Activated CD4-positive, alpha-beta memory T cell treated with anti-CD3 and anti-CD28 coated beads for 36 hours (primary cell): ENCODE measurements around the gene RBMS2. TPM values are rescaled to one million over a fixed set of nuclear protein-coding genes. Genes with fewer than 3 reads are reported as not detected.
A peak's percentile ranks its signal among the peaks of the same experiment; 100 is the strongest.
"Not testable (repeated sequence)": the region's sequence is repeated elsewhere in the genome, so short reads cannot be mapped to it uniquely, and the experiment has no call there.

Experiments
- CTCF ChIA-PET: fragments of 350-600 bp; sonication (Branson Sonifier 250); formaldehyde crosslinking; loops from one replicate; lab custom pipeline; 2021; ENCODE audit warnings: antibody characterized with exemption, inconsistent platforms; lab: Charles Lee
- POLR2A ChIA-PET: fragments of 350-600 bp; sonication (Branson Sonifier 250); formaldehyde crosslinking; loops from one replicate; lab custom pipeline; 2021; ENCODE audit warnings: antibody characterized with exemption; lab: Charles Lee
- DNase-seq: peaks from one replicate; pipeline ENCODE4 v3.0.0-alpha.2; 2020
- H3K27ac Mint-ChIP-seq: one replicate; pipeline ENCODE4 v1.8.0; 2021; ENCODE audit warnings: mixed read lengths
- H3K27me3 Mint-ChIP-seq: one replicate; pipeline ENCODE4 v1.8.0; 2021; ENCODE audit warnings: mixed read lengths
- H3K36me3 Mint-ChIP-seq: one replicate; pipeline ENCODE4 v1.8.0; 2021; ENCODE audit warnings: mixed read lengths
- H3K4me1 Mint-ChIP-seq: one replicate; pipeline ENCODE4 v1.8.0; 2021; ENCODE audit warnings: low read depth, mixed read lengths
- H3K4me3 Mint-ChIP-seq: one replicate; pipeline ENCODE4 v1.8.0; 2021; ENCODE audit warnings: mild to moderate bottlenecking, mixed read lengths
- H3K9me3 Mint-ChIP-seq: one replicate; pipeline ENCODE4 v1.8.0; 2021; ENCODE audit warnings: mixed read lengths
- intact Hi-C: fragments of 100-400 bp; cut with micrococcal nuclease; formaldehyde crosslinking; loops from one replicate; pipeline ENCODE4 v1.15.1; 2023
- total RNA-seq, 2 experiments: library from RNA; stranded (reverse); gene quantifications; one replicate each; pipeline ENCODE4 v1.2.3, GENCODE V29; 2021

The RBMS2 gene
- total RNA-seq, 2 experiments from 2014 or later = 2.2 to 2.9 TPM

DNA sequence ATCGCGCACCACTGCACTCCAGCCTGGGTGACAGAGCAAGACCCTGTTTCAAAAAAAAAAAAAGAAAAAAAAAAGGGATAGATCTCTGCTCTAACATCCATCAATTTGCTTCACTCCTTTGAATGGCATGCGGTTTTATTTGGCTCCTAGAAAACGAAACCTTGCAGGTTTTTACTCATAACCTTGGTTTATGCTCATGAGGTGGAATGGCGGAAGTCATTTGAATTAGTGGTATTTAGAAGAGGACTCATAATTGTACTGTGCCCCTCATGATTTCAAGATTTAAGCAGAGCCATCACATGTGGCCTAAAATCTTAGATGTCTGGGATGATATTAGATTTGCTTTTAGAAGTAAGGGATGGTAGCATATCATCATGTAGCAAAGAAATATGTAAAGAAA, 29.4 kb downstream of the RBMS2 start:
- no peak overlapping the region for H3K4me3 Mint-ChIP-seq
- H3K9me3 Mint-ChIP-seq = no peaks in the 10 kb centered on the region
- POLR2A ChIA-PET = no interaction called here
- H3K27me3 Mint-ChIP-seq = no peaks in the 10 kb centered on the region
- no peak overlapping the region for H3K27ac Mint-ChIP-seq
- CTCF ChIA-PET = no interaction called here
- no peaks in the 10 kb centered on the region for H3K36me3 Mint-ChIP-seq
- DNase-seq = no peak
- intact Hi-C loops = no loop called here
- H3K4me1 Mint-ChIP-seq = no peaks in the 10 kb centered on the region

DNA sequence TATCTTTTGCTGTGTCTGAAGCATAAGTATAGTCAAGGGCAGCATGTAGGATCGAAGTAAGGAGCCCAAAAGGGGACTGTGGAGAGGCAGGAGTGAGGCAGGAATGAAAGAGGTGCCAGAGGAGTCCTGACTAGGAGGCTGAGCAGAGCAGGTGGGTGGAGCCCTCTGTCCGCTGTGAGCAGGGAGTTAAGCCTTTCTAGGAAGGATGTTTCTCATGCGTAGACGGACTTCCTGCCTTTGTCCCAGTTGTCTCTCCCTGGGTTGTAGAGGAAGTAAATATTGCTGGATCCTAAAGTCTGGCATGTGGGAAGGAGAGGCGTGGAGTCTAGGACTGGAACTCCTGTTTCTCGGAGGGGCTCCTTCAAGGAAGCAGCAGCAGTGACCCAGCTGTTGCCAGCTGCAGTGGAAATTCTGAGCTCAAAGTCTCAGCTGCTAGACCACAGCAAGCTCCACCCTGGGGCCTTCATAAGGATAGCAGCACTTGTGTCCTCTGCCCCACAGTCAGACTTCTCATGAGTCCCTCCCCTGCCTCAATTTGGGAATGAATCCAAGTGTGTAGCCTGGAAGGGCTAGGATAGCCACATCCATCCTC, 44.0 kb downstream of the RBMS2 start:
- H3K27me3 Mint-ChIP-seq = no peaks in the 10 kb centered on the region

DNA sequence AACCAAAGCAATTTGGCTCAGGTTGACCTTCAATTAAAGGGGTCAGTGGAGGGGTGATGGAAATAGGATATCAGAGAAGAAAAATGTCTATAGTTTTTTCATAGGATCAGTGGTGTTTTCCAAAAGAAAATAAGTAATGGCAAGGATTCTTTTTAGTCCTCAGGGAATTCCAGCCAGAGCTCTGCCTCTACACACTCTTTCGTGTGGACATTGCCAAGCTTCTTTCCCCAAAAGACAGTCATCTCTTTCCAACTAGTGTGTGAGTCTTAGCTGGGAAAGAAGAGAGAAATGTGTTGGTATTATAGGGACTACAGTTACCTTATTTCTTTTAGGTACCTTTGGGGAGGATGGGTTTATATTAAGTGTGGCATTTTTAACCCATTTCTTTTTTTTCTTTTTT, 46.5 kb downstream of the RBMS2 start:
- POLR2A ChIA-PET = no interaction called here
- CTCF ChIA-PET = interaction anchor here (0.6 to 4.0 kb wide), 4 partner anchors 12 to 108 kb away, joined by 3 to 32 read pairs (median 4); no protein-coding TSS in a partner anchor

More for the DNA sequence above, 44.0 kb downstream of the RBMS2 start:
- CTCF ChIA-PET = no interaction called here
- POLR2A ChIA-PET = no interaction called here
- H3K36me3 Mint-ChIP-seq = no peaks in the 10 kb centered on the region
- H3K9me3 Mint-ChIP-seq = no peaks in the 10 kb centered on the region
- intact Hi-C loops = no loop called here
- peaks cover 21% of the 10 kb centered on the region for H3K4me1 Mint-ChIP-seq
- H3K27ac Mint-ChIP-seq = no peak overlapping the region
- DNase-seq = peak; percentile 61
- peak overlapping the region; percentile 63 for H3K4me3 Mint-ChIP-seq

DNA sequence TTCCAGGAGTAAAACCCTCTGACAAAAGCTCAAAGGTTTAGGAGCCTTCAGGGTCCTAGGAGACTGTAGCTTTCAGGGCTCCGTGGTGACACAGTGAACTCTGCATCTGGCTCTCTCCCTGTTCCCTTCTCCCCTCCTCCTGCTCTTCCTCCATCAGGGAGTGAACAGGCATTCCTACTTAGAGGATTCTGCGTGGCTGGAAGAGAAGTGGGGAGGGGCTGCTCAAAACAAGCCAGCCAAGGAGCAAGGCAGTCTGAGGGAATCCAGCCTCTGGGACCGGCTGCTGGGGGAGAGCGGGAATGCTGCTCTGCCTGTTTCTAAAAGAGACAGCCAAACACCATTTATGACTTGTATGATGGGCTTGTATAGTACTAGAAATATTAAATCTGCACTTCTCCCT, 49.5 kb downstream of the RBMS2 start:
- DNase-seq = no peak
- CTCF ChIA-PET = interaction anchor here (0.8 to 4.0 kb wide), 5 partner anchors 19 to 102 kb away, joined by 3 to 32 read pairs (median 3); no protein-coding TSS in a partner anchor
- Mint-ChIP-seq H3K27ac (no peak overlapping the region), H3K9me3 (no peaks in the 10 kb centered on the region), H3K27me3 (no peaks in the 10 kb centered on the region), H3K4me1 (peaks cover 23% of the 10 kb centered on the region), H3K4me3 (no peak overlapping the region), H3K36me3 (no peaks in the 10 kb centered on the region)
- POLR2A ChIA-PET = no interaction called here
- intact Hi-C loops = no loop called here

More for the DNA sequence above, 46.5 kb downstream of the RBMS2 start:
- Mint-ChIP-seq H3K9me3 (no peaks in the 10 kb centered on the region), H3K27me3 (no peaks in the 10 kb centered on the region), H3K36me3 (no peaks in the 10 kb centered on the region), H3K4me1 (peaks cover 29% of the 10 kb centered on the region), H3K4me3 (no peak overlapping the region), H3K27ac (no peak overlapping the region)
- intact Hi-C loops = no loop called here
- no peak for DNase-seq

DNA sequence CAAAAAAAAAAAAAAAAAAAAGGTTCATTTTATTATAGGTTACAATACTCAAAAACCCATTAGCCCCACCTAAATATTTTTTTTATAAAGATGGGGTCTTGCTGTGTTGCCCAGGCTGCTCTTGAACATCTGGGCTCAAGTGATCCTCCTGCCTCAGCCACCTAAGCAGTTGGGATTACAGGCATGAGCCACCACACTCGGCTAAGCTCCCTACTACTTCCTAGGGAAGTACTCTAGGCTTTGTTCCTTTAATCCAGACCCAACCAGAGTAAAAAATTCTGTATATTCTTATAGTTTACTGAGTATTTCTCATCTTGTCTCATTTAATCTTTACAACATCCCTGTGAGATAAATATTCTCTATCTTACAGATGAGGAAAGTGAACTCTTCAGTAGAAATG, 50.7 kb downstream of the RBMS2 start:
- DNase-seq = no peak
- no peaks in the 10 kb centered on the region for H3K27me3 Mint-ChIP-seq
- peaks cover 21% of the 10 kb centered on the region for H3K4me1 Mint-ChIP-seq
- no peak overlapping the region for H3K4me3 Mint-ChIP-seq
- no peaks in the 10 kb centered on the region for H3K36me3 Mint-ChIP-seq
- CTCF ChIA-PET = interaction anchor here (2.7 kb wide), 1 partner anchor 58 kb away, joined by 28 read pairs; no protein-coding TSS in a partner anchor
- intact Hi-C loops = no loop called here
- H3K27ac Mint-ChIP-seq = no peak overlapping the region
- POLR2A ChIA-PET = interaction anchor here (0.7 kb wide), 1 partner anchor 58 kb away, joined by 3 read pairs; no protein-coding TSS in a partner anchor
- no peaks in the 10 kb centered on the region for H3K9me3 Mint-ChIP-seq

DNA sequence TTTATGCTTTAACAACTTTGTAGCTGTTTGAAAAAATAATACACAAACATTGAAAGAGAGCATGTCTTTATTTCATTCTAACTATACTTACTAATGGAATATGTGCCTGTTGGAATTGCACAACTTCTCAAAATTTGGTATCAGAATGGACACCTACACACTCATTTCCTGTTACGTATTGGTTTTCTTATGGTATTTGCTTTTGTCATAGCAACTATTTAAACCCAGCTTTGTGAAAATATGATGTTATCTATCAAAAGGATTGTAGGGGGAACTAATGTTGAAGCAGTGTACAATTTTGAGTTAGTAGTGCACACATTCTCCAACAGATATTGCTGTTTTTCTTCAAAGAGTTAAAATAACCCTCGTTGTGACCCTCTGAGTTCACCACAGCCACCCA, 52.6 kb downstream of the RBMS2 start:
- Mint-ChIP-seq H3K9me3 (no peaks in the 10 kb centered on the region), H3K27ac (no peak overlapping the region), H3K36me3 (no peaks in the 10 kb centered on the region), H3K4me1 (peaks cover 20% of the 10 kb centered on the region), H3K4me3 (no peak overlapping the region), H3K27me3 (no peaks in the 10 kb centered on the region)
- POLR2A ChIA-PET = interaction anchor here (1.1 kb wide), 1 partner anchor 97 kb away, joined by 4 read pairs; no protein-coding TSS in a partner anchor
- CTCF ChIA-PET = interaction anchor here (0.7 to 2.7 kb wide), 10 partner anchors 11 to 63 kb away, joined by 3 to 28 read pairs (median 4); partner anchors contain the start of gene RBMS2
- DNase-seq = no peak
- intact Hi-C loops = no loop called here

DNA sequence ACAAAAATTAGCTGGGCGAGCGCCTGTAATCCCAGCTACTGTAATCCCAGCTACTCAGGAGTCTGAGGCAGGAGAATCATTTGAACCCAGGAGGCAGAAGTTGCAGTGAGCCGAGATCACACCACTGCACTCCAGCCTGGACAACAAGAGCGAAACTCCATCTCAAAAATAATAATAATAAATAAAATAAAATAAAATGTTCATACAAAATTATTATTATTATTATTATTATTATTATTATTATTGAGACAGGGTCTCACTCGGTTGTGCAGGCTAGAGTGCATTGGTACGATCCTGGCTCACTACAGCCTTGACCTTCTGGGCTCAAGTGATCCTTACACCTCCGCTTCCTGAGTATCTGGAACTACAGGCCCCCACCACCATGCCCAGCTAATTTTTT, 55.6 kb downstream of the RBMS2 start:
- DNase-seq, H3K9me3 Mint-ChIP-seq, H3K36me3 Mint-ChIP-seq, intact Hi-C loops, H3K27me3 Mint-ChIP-seq, H3K27ac Mint-ChIP-seq, H3K4me3 Mint-ChIP-seq: not testable (repeated sequence)
- peaks cover 18% of the 10 kb centered on the region for H3K4me1 Mint-ChIP-seq
- POLR2A ChIA-PET = interaction anchor here (0.6 kb wide), 1 partner anchor 51 kb away, joined by 3 read pairs; no protein-coding TSS in a partner anchor
- CTCF ChIA-PET = interaction anchor here (0.7 to 3.2 kb wide), 2 partner anchors 63 to 626 kb away, joined by 3 to 15 read pairs; no protein-coding TSS in a partner anchor

DNA sequence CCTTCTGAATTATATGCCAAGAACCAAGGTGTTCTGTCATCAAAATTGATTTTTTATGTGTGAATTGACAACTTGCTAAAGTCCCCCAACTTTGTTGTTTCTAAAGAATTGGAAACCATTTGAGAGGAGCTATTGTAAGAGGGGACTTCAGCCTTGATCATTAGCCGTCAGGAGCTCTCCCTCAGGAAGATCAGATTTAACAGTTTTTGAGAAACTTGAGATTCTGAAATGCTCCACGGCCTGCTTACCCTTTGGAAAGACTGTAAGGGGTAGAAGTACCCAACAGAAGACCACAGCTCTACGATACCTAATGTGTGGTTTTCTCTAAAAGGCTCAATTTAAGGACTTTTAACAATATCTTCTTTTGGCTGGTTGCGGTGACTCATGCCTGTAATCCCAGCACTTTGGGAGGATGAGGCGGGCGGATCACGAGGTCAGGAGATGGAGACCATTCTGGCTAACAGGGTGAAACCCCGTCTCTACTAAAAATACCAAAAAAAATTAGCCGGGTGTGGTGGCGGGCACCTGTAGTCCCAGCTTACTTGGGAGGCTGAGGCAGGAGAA, 57.4 kb downstream of the RBMS2 start:
- Mint-ChIP-seq H3K9me3 (no peaks in the 10 kb centered on the region), H3K4me3 (no peak overlapping the region), H3K4me1 (peaks cover 22% of the 10 kb centered on the region), H3K27me3 (no peaks in the 10 kb centered on the region), H3K36me3 (no peaks in the 10 kb centered on the region), H3K27ac (no peak overlapping the region)
- intact Hi-C loops = no loop called here
- ChIA-PET CTCF (interaction anchor here (1.0 to 3.2 kb wide), 2 partner anchors 65 to 72 kb away, joined by 3 to 15 read pairs; no protein-coding TSS in a partner anchor), POLR2A (no interaction called here)
- no peak for DNase-seq

DNA sequence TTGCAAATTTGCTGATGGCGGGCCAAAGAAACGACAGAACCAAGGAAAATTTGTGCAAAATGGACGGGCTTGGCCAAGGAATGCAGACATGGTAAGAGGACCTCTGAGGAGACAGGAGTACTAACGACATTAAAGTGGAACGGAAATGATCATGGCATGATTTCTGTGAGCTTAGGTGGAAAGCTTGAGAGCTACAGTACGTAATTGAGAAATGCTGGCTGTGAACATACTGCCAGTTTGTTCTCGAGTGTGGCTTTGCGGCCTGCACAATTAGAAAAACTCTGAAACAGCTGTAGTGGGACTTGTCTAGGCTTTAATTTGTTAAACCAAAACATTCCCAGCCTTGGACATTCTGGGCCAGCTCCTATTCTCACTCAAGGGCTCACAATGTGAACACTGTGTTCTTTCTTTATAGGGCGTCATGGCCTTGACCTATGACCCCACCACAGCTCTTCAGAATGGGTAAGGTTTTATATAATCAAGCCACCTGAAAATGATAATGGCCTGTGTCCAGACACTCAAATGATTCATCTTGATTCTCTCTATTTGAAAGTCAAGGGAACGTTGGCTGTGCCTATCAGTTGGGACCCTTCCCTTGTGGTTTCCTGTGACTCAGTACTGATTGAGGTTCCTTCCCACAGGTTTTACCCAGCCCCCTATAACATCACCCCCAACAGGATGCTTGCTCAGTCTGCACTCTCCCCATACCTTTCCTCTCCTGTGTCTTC, 60.0 kb downstream of the RBMS2 start:
- H3K4me1 Mint-ChIP-seq = peaks cover 19% of the 10 kb centered on the region
- H3K9me3 Mint-ChIP-seq = no peaks in the 10 kb centered on the region
- no peak overlapping the region for H3K4me3 Mint-ChIP-seq
- ChIA-PET POLR2A (interaction anchor here (1.1 kb wide), 1 partner anchor 111 kb away, joined by 3 read pairs; no protein-coding TSS in a partner anchor), CTCF (interaction anchor here (1.0 to 1.7 kb wide), 4 partner anchors 13 to 323 kb away, joined by 3 to 8 read pairs (median 4); partner anchors contain the start of gene ANKRD52)
- peak overlapping the region; percentile 69 for H3K27ac Mint-ChIP-seq
- intact Hi-C loops = no loop called here
- DNase-seq = peak; percentile 41
- H3K36me3 Mint-ChIP-seq = no peaks in the 10 kb centered on the region
- H3K27me3 Mint-ChIP-seq = no peaks in the 10 kb centered on the region

DNA sequence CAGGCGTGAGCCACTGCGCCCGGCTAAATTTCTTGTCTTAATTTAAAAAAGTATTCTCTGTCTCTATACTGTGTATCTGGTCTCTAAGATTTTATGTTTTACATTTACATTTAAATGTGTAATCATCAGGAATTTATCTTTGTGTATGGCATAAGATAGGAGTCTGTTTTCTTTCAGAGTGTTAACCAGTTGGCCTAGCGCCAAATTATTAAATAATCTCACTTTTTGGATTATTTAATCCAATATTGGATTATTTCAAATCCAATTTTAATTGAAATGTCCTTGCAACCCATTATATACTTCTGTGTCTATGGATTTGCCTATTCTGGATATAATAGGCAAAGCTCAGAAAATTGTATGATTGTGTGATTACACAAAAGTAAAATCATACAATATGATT, 63.5 kb downstream of the RBMS2 start:
- H3K9me3 Mint-ChIP-seq = no peaks in the 10 kb centered on the region
- POLR2A ChIA-PET = no interaction called here
- CTCF ChIA-PET = interaction anchor here (0.7 kb wide), 1 partner anchor 83 kb away, joined by 3 read pairs; no protein-coding TSS in a partner anchor
- no peaks in the 10 kb centered on the region for H3K27me3 Mint-ChIP-seq
- no peaks in the 10 kb centered on the region for H3K36me3 Mint-ChIP-seq
- intact Hi-C loops = no loop called here
- H3K4me3 Mint-ChIP-seq = no peak overlapping the region
- no peak for DNase-seq
- peaks cover 19% of the 10 kb centered on the region for H3K4me1 Mint-ChIP-seq
- H3K27ac Mint-ChIP-seq = no peak overlapping the region

DNA sequence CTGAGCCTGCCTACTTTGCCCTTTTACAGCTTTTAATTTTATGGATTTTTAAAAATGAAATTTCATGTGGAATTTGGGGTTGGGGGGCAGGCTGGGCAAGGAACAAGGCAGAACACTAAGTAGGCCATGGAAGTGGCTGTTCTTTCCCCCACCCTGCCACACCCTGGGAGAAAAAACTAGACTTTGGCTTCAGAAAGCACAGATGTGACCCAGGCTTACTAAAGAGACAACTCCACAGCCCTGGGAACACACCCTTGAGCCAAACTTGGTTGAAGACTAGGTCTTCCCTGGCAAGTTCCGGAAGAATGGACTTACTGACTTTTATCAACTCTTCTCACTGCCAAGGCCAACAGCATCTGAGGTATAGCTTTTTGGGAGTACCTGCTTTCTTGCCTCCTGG, 68.2 kb downstream of the RBMS2 start:
- H3K4me1 Mint-ChIP-seq = no peaks in the 10 kb centered on the region
- CTCF ChIA-PET = interaction anchor here (0.7 to 8.6 kb wide), 6 partner anchors 16 to 88 kb away, joined by 3 to 84 read pairs (median 4); partner anchors contain the start of gene RBMS2
- no peaks in the 10 kb centered on the region for H3K36me3 Mint-ChIP-seq
- H3K27me3 Mint-ChIP-seq = no peaks in the 10 kb centered on the region
- intact Hi-C loops = loop anchor here (1.0 kb wide), 1 partner anchor 76 kb away; no protein-coding TSS in a partner anchor
- no peak overlapping the region for H3K27ac Mint-ChIP-seq
- POLR2A ChIA-PET = no interaction called here
- no peak for DNase-seq
- no peak overlapping the region for H3K4me3 Mint-ChIP-seq
- no peaks in the 10 kb centered on the region for H3K9me3 Mint-ChIP-seq
